Testis (tissue), 2 donors: ENCODE measurements around the gene FXYD7.

Experiments
- POLR2A ChIP-seq: fragments of 450-650 bp; IDR thresholded peaks from one replicate; pipeline ENCODE4 v1.6.1; 2017; ENCODE audit warnings: antibody characterized with exemption, mild to moderate bottlenecking, moderate library complexity
- TF ChIP-seq, protein P1 (sequence below), 3 experiments: fragments of 450-650 bp in 2 of 3; fragments of 200-600 bp in 1 of 3; sonication (generic) in 1 of 3; IDR thresholded peaks; one replicate each; pipeline ENCODE4 v1.5.1; 2016 to 2019; ENCODE audit warnings: antibody characterized with exemption in 3 of 3, mild to moderate bottlenecking in 2 of 3, moderate library complexity in 1 of 3

DNA sequence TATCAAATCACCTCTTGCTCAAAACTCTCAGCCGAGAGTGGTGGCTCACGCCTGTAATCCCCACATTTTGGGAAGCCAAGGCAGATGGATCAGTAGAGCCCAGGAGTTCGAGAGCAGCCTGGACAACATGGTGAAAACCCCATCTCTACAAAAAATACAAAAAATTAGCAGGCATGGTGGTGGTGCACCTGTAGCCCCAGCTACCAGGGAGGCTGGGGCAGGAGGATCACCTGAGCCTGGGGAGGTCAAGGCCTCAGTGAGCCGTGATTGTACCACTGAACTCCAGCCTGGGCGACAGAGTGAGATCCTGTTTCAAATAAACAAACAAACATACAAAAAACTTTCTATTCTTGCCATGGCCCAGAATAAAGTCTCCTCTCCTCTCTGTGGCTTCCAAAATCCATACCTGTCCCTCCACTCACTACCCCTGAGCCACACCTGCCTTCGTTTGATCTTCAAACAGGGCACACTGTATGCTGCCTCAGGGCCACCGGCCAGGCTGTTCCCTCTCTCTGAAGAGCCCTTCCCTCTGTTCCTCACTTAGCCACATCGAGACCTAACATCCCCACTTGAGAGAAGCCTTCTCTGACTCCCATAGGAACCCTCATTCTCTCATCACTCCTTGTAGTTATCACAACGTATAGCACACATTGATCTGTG, 14.5 kb upstream of the FXYD7 start:
- TF ChIP-seq, protein P1, sequence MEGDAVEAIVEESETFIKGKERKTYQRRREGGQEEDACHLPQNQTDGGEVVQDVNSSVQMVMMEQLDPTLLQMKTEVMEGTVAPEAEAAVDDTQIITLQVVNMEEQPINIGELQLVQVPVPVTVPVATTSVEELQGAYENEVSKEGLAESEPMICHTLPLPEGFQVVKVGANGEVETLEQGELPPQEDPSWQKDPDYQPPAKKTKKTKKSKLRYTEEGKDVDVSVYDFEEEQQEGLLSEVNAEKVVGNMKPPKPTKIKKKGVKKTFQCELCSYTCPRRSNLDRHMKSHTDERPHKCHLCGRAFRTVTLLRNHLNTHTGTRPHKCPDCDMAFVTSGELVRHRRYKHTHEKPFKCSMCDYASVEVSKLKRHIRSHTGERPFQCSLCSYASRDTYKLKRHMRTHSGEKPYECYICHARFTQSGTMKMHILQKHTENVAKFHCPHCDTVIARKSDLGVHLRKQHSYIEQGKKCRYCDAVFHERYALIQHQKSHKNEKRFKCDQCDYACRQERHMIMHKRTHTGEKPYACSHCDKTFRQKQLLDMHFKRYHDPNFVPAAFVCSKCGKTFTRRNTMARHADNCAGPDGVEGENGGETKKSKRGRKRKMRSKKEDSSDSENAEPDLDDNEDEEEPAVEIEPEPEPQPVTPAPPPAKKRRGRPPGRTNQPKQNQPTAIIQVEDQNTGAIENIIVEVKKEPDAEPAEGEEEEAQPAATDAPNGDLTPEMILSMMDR (IDR thresholded peaks at IDR 0.05): no peak
- TF ChIP-seq POLR2A: no peak
